GM20431 (cell line): ENCODE measurements around the gene SULT1C4.
"Not testable (repeated sequence)": the region's sequence is repeated elsewhere in the genome, so short reads cannot be mapped to it uniquely, and the experiment has no call there.

Experiments used
- in situ Hi-C: fragments of 300-500 bp; cut with MseI, MboI; formaldehyde crosslinking; loops from one replicate; pipeline ENCODE4 v1.15.0; 2020; ENCODE audit warnings: low sequenced_read_pairs; ENCODE audit not compliant: unreplicated experiment

SULT1C4 gene

GRCh38 chr2:108409768-108410167 lies 32.0 kb downstream of the SULT1C4 start:
- in situ Hi-C loops: no loop called here

GRCh38 chr2:108412995-108413710 lies 35.4 kb downstream of the SULT1C4 start:
- in situ Hi-C loops: no loop called here

- in situ Hi-C loops: no loop called here
Measured at GRCh38 chr2:108413711-108414095, 35.9 kb downstream of the SULT1C4 start.

- in situ Hi-C loops: no loop called here
Measured at GRCh38 chr2:108414256-108414876, 36.6 kb downstream of the SULT1C4 start.

- in situ Hi-C loops: no loop called here
Measured at GRCh38 chr2:108414945-108415344, 37.2 kb downstream of the SULT1C4 start.

GRCh38 chr2:108417254-108417653 lies 39.5 kb downstream of the SULT1C4 start:
- in situ Hi-C loops: no loop called here

GRCh38 chr2:108418416-108418815 lies 40.7 kb downstream of the SULT1C4 start:
- in situ Hi-C loops: no loop called here

GRCh38 chr2:108423067-108423466 lies 45.3 kb downstream of the SULT1C4 start:
- in situ Hi-C loops: no loop called here

GRCh38 chr2:108423502-108424251 lies 45.9 kb downstream of the SULT1C4 start:
- in situ Hi-C loops: no loop called here

- in situ Hi-C loops: no loop called here
Measured at GRCh38 chr2:108428286-108429009, 50.7 kb downstream of the SULT1C4 start.

GRCh38 chr2:108435578-108435977 lies 57.8 kb downstream of the SULT1C4 start:
- in situ Hi-C loops: not testable (repeated sequence)

- in situ Hi-C loops: no loop called here
Measured at GRCh38 chr2:108436976-108437375, 59.2 kb downstream of the SULT1C4 start.
